H9 (cell line): Measurements from ENCODE around the gene CCDC169. TPM values are rescaled to one million over a fixed set of nuclear protein-coding genes. Genes with fewer than 3 reads are reported as not detected.

Source experiments
- DNase-seq: peaks from one replicate; pipeline ENCODE4 v3.0.0-alpha.2; 2017
- H2AFZ ChIP-seq: one replicate; pipeline ENCODE4 v1.6.1; 2013; ENCODE audit warnings: mild to moderate bottlenecking, low read length, control low read depth, moderate library complexity
- H2AK5ac ChIP-seq: 2 replicates; pipeline ENCODE4 v1.6.1; 2013; ENCODE audit warnings: low read length, control low read depth, mixed read lengths; ENCODE audit not compliant: insufficient read length
- H2BK120ac ChIP-seq: one replicate; pipeline ENCODE4 v1.6.1; 2013; ENCODE audit warnings: low read depth, mild to moderate bottlenecking, low read length, control low read depth, inconsistent platforms; ENCODE audit not compliant: poor library complexity, severe bottlenecking
- H2BK12ac ChIP-seq: 2 replicates; pipeline ENCODE4 v1.6.1; 2013; ENCODE audit warnings: low read length, control low read depth, mixed read lengths, low read depth; ENCODE audit not compliant: insufficient read length
- H2BK15ac ChIP-seq: 2 replicates; pipeline ENCODE4 v1.6.1; 2013; ENCODE audit warnings: low read depth, low read length, control low read depth
- H2BK20ac ChIP-seq: one replicate; pipeline ENCODE4 v1.6.1; 2013; ENCODE audit warnings: low read depth, mild to moderate bottlenecking, low read length, control low read depth, inconsistent platforms; ENCODE audit not compliant: poor library complexity, severe bottlenecking
- H2BK5ac ChIP-seq: 2 replicates; pipeline ENCODE4 v1.6.1; 2013; ENCODE audit warnings: low read length, control low read depth, mixed read lengths; ENCODE audit not compliant: insufficient read length
- H3K14ac ChIP-seq: 2 replicates; pipeline ENCODE4 v1.6.1; 2013; ENCODE audit warnings: low read length, control low read depth; ENCODE audit not compliant: insufficient read depth
- H3K18ac ChIP-seq: 2 replicates; pipeline ENCODE4 v1.6.1; 2013; ENCODE audit warnings: low read depth, mild to moderate bottlenecking, mixed read lengths, low read length, control low read depth; ENCODE audit not compliant: insufficient read length
- H3K23ac ChIP-seq: 2 replicates; pipeline ENCODE4 v1.6.1; 2013; ENCODE audit warnings: low read length, control low read depth, mixed read lengths, low read depth; ENCODE audit not compliant: insufficient read length
- H3K23me2 ChIP-seq: 2 replicates; pipeline ENCODE4 v1.6.1; 2013; ENCODE audit warnings: low read depth, mild to moderate bottlenecking, mixed read lengths, low read length, control low read depth; ENCODE audit not compliant: insufficient read length, poor library complexity, severe bottlenecking
- H3K27ac ChIP-seq: 2 replicates; pipeline ENCODE4 v1.5.1; 2013; ENCODE audit warnings: low read length, control low read depth, mixed read lengths, low read depth; ENCODE audit not compliant: insufficient read length
- H3K27me3 ChIP-seq: 2 replicates; pipeline ENCODE4 v1.6.1; 2013; ENCODE audit warnings: low read length, control low read depth, inconsistent platforms; ENCODE audit not compliant: insufficient read depth
- H3K4ac ChIP-seq: 2 replicates; pipeline ENCODE4 v1.6.1; 2013; ENCODE audit warnings: low read depth, mild to moderate bottlenecking, control low read depth, inconsistent platforms, low read length, moderate library complexity
- H3K4me1 ChIP-seq: 2 replicates; pipeline ENCODE4 v1.6.1; 2013; ENCODE audit warnings: low read length, control low read depth, inconsistent platforms; ENCODE audit not compliant: insufficient read depth
- H3K4me2 ChIP-seq: 2 replicates; pipeline ENCODE4 v1.6.1; 2013; ENCODE audit warnings: low read length, control low read depth, mixed read lengths; ENCODE audit not compliant: insufficient read length, insufficient read depth
- H3K56ac ChIP-seq: 2 replicates; pipeline ENCODE4 v1.6.1; 2013; ENCODE audit warnings: low read depth, mild to moderate bottlenecking, mixed read lengths, low read length, control low read depth; ENCODE audit not compliant: insufficient read length
- H3K79me1 ChIP-seq: 2 replicates; pipeline ENCODE4 v1.6.1; 2013; ENCODE audit warnings: low read depth, mild to moderate bottlenecking, moderate library complexity, low read length, control low read depth, inconsistent platforms; ENCODE audit not compliant: insufficient read depth, poor library complexity, severe bottlenecking
- H3K79me2 ChIP-seq: 2 replicates; pipeline ENCODE4 v1.6.1; 2013; ENCODE audit warnings: low read length, control low read depth, inconsistent platforms; ENCODE audit not compliant: insufficient read depth
- H3K9ac ChIP-seq: 2 replicates; pipeline ENCODE4 v1.6.1; 2013; ENCODE audit warnings: low read length, control low read depth, mixed read lengths; ENCODE audit not compliant: insufficient read length; ENCODE audit errors: extremely low read depth
- H3K9me3 ChIP-seq: one replicate; pipeline ENCODE4 v1.6.1; 2013; ENCODE audit warnings: low read depth, low read length, inconsistent platforms; ENCODE audit not compliant: control insufficient read depth
- H3T11ph ChIP-seq: one replicate; pipeline ENCODE4 v1.6.1; 2013; ENCODE audit warnings: mild to moderate bottlenecking, low read length, control low read depth, inconsistent platforms
- H4K20me1 ChIP-seq: one replicate; pipeline ENCODE4 v1.6.1; 2013; ENCODE audit not compliant: control insufficient read depth, insufficient read length, insufficient read depth
- H4K5ac ChIP-seq: 2 replicates; pipeline ENCODE4 v1.6.1; 2013; ENCODE audit warnings: low read depth, mild to moderate bottlenecking, mixed read lengths, low read length, control low read depth; ENCODE audit not compliant: insufficient read length
- H4K8ac ChIP-seq: replicated peaks from 2 replicates; pipeline ENCODE4 v1.6.1; 2013; ENCODE audit warnings: low read length, control low read depth, mixed read lengths, low read depth; ENCODE audit not compliant: insufficient read length
- H4K91ac ChIP-seq: 2 replicates; pipeline ENCODE4 v1.6.1; 2013; ENCODE audit warnings: low read depth, mild to moderate bottlenecking, moderate library complexity, mixed read lengths, low read length, control low read depth; ENCODE audit not compliant: insufficient read length
- H3K27ac Mint-ChIP-seq, 3 experiments: 2 replicates in 2 of 3; 3 replicates in 1 of 3; pipeline ENCODE4 v1.8.0; 2020 to 2021; ENCODE audit warnings: mixed read lengths in 3 of 3, mild to moderate bottlenecking in 1 of 3, moderate library complexity in 1 of 3
- H3K27me3 Mint-ChIP-seq: 2 replicates; pipeline ENCODE4 v1.8.0; 2021; ENCODE audit warnings: low read depth, mild to moderate bottlenecking, moderate library complexity, mixed read lengths
- H3K36me3 Mint-ChIP-seq, 3 experiments: 2 replicates in 2 of 3; 3 replicates in 1 of 3; pipeline ENCODE4 v1.8.0; 2020 to 2021; ENCODE audit warnings: low read depth in 3 of 3, mixed read lengths in 3 of 3; ENCODE audit not compliant: insufficient read depth in 1 of 3
- H3K4me1 Mint-ChIP-seq, 2 experiments: 2 replicates each; pipeline ENCODE4 v1.8.0; 2020; ENCODE audit warnings: mixed read lengths in 2 of 2
- H3K4me3 Mint-ChIP-seq, 2 experiments: 2 replicates in 1 of 2; 3 replicates in 1 of 2; pipeline ENCODE4 v1.8.0; 2020 to 2021; ENCODE audit warnings: mild to moderate bottlenecking in 2 of 2, mixed read lengths in 2 of 2, moderate library complexity in 1 of 2
- H3K9me3 Mint-ChIP-seq, 2 experiments: 2 replicates in 1 of 2; 3 replicates in 1 of 2; pipeline ENCODE4 v1.8.0; 2020; ENCODE audit warnings: mild to moderate bottlenecking in 2 of 2, mixed read lengths in 2 of 2, moderate library complexity in 1 of 2
- CTCF ChIP-seq: fragments of 200-600 bp; sonication (generic); conservative IDR thresholded peaks from 3 replicates; pipeline ENCODE4 v1.8.0; 2021; ENCODE audit warnings: antibody characterized with exemption, mild to moderate bottlenecking
- WGBS: extraction: QIAGEN DNeasy Blood & Tissue Kit; methylation state at CpG from one replicate; pipeline ENCODE4 v1.1.7; 2013; ENCODE audit warnings: missing lambda C conversion rate, low lambda C conversion rate, mixed read lengths; ENCODE audit not compliant: insufficient read length; ENCODE audit errors: extremely low coverage; 5-methylcytosine and 5-hydroxymethylcytosine counted together
- total RNA-seq: library from RNA; stranded (reverse); gene quantifications from 2 replicates; pipeline ENCODE4 v1.2.1, GENCODE V29; 2021

Gene CCDC169
- total RNA-seq, 1 experiment from 2014 or later: 19.1 TPM

GRCh38 chr13:36224730-36225129 is 72.9 kb downstream of the CCDC169 start:
- H3K27ac Mint-ChIP-seq: no peak overlapping the region
- Histone ChIP-seq H3K27ac (no peak overlapping the region), H3K56ac (no peak overlapping the region), H4K20me1 (no peaks in the 10 kb centered on the region), H3K9ac (no peak overlapping the region), H2BK15ac (no peak overlapping the region), H2BK5ac (no peak overlapping the region), H2BK12ac (no peak overlapping the region), H3K4me2 (no peak overlapping the region), H3K23me2 (no peaks in the 10 kb centered on the region), H3K79me2 (no peaks in the 10 kb centered on the region), H3K27me3 (no peaks in the 10 kb centered on the region), H3K14ac (no peak overlapping the region), H2AFZ (no peak overlapping the region), H3K9me3 (no peaks in the 10 kb centered on the region), H4K91ac (no peak overlapping the region), H3K4me1 (no peaks in the 10 kb centered on the region), H4K5ac (no peak overlapping the region), H3K4ac (no peak overlapping the region), H3T11ph (no peak overlapping the region), H2BK20ac (no peak overlapping the region), H3K23ac (no peak overlapping the region), H2BK120ac (no peak overlapping the region), H3K79me1 (no peaks in the 10 kb centered on the region), H2AK5ac (no peak overlapping the region), H3K18ac (no peak overlapping the region), H4K8ac (no peak overlapping the region)
- TF ChIP-seq CTCF: no peak
- H3K36me3 Mint-ChIP-seq: peaks cover 9 to 29% (median 21%) of the 10 kb centered on the region in 3 experiments
- WGBS: no CpG with 5 or more reads among the region's 1 CpG
- no peaks in the 10 kb centered on the region for H3K4me1 Mint-ChIP-seq
- no peaks in the 10 kb centered on the region for H3K27me3 Mint-ChIP-seq
- H3K4me3 Mint-ChIP-seq: no peak overlapping the region
- DNase-seq: no peak
- peaks cover 19 to 20% of the 10 kb centered on the region in 2 experiments for H3K9me3 Mint-ChIP-seq
